Left forelimb (tissue), 1 donor: ENCODE measurements around the gene UTP18.
"Not testable (repeated sequence)": the region's sequence is repeated elsewhere in the genome, so short reads cannot be mapped to it uniquely, and the experiment has no call there.

ENCODE experiments used
- DNase-seq: peaks from one replicate; pipeline ENCODE4 v3.0.0-alpha.2; 2018; ENCODE audit warnings: low spot score

The UTP18 gene

GRCh38 chr17:51258756-51259563 is 1.4 kb upstream of the UTP18 start:
- DNase-seq = no peak

- DNase-seq = peak; percentile 95
These were observed 646 bp upstream of the UTP18 start, which contains the start of gene MBTD1 for GRCh38 chr17:51259564-51260236. MBTD1 (minus strand) TSS chr17:51260049; CDS start chr17:51225161, 34,888 bp downstream.

- no peak for DNase-seq
These were observed 948 bp downstream of the UTP18 start for GRCh38 chr17:51261024-51261963.

GRCh38 chr17:51263006-51263405 is 2.7 kb downstream of the UTP18 start:
- DNase-seq = no peak

GRCh38 chr17:51264466-51264865 is 4.1 kb downstream of the UTP18 start:
- DNase-seq = not testable (repeated sequence)

GRCh38 chr17:51269991-51270390 is 9.6 kb downstream of the UTP18 start:
- no peak for DNase-seq

- DNase-seq = no peak
These were observed 10.3 kb downstream of the UTP18 start for GRCh38 chr17:51270636-51271035.

- DNase-seq = no peak
These were observed 12.5 kb downstream of the UTP18 start for GRCh38 chr17:51272812-51273211.

- no peak for DNase-seq
These were observed 15.0 kb downstream of the UTP18 start for GRCh38 chr17:51275381-51275780.

- no peak for DNase-seq
These were observed 18.8 kb downstream of the UTP18 start for GRCh38 chr17:51279183-51279582.

GRCh38 chr17:51287412-51287811 is 27.1 kb downstream of the UTP18 start:
- DNase-seq = no peak

- no peak for DNase-seq
These were observed 29.4 kb downstream of the UTP18 start for GRCh38 chr17:51289696-51290111.

- DNase-seq = not testable (repeated sequence)
These were observed 34.0 kb downstream of the UTP18 start for GRCh38 chr17:51294338-51294737.

GRCh38 chr17:51298508-51299371 is 38.4 kb downstream of the UTP18 start:
- DNase-seq = no peak

- no peak for DNase-seq
These were observed 39.5 kb downstream of the UTP18 start for GRCh38 chr17:51299859-51300258.

- no peak for DNase-seq
These were observed 44.8 kb downstream of the UTP18 start for GRCh38 chr17:51305182-51305581.

- not testable (repeated sequence) for DNase-seq
These were observed 51.7 kb downstream of the UTP18 start for GRCh38 chr17:51312003-51312402.

- no peak for DNase-seq
These were observed 58.8 kb downstream of the UTP18 start for GRCh38 chr17:51319186-51319585.

GRCh38 chr17:51322390-51323029 is 62.2 kb downstream of the UTP18 start:
- no peak for DNase-seq

- no peak for DNase-seq
These were observed 65.1 kb downstream of the UTP18 start for GRCh38 chr17:51325471-51325870.
